ENCODE measurements around the gene LARGE1. TPM values are rescaled to one million over a fixed set of nuclear protein-coding genes. Genes with fewer than 3 reads are reported as not detected.

LARGE1 gene
- total RNA-seq, 1 experiment from 2014 or later = 1.3 TPM

- H3K4me3 ChIP-seq (ENCODE audit: low read length) = no peak overlapping the region
- H3K27me3 ChIP-seq (ENCODE audit: low read length) = no peaks in the 10 kb centered on the region
- intact Hi-C loops (cut with micrococcal nuclease) = no loop called here
- ChIA-PET CTCF (no interaction called here), POLR2A (ENCODE audit: unreplicated experiment) (no interaction called here)
- H3K4me1 ChIP-seq (ENCODE audit: insufficient read depth, low read length) = no peaks in the 10 kb centered on the region
- H3K27ac ChIP-seq (ENCODE audit: low read length) = no peak overlapping the region
- no peaks in the 10 kb centered on the region for H3K9me2 ChIP-seq (replicated peaks; ENCODE audit: low read length)
- H3K36me3 ChIP-seq (ENCODE audit: low read depth, low read length) = no peaks in the 10 kb centered on the region
- DNase-seq (no peak), ATAC-seq (no peak)
- H4K20me1 ChIP-seq (ENCODE audit: low read length) = no peaks in the 10 kb centered on the region
- no peak overlapping the region for H2AFZ ChIP-seq (ENCODE audit: low read length)
- no TSS peak for BruUV-seq (replicated peaks)
- H3K9me3 ChIP-seq (ENCODE audit: low read length) = no peaks in the 10 kb centered on the region
- no peaks in the 10 kb centered on the region for H3F3A ChIP-seq (ENCODE audit: low read length, unreplicated experiment)
- H3K79me2 ChIP-seq (ENCODE audit: low read length) = no peaks in the 10 kb centered on the region
- no peak overlapping the region for H3K9ac ChIP-seq (ENCODE audit: low read length)
- H3K4me2 ChIP-seq (ENCODE audit: low read length) = no peak overlapping the region
- TF ChIP-seq EZH2 (IDR thresholded peaks at IDR 0.05; ENCODE audit: low read length, unreplicated experiment) (no peak), EZH2phosphoT487 (IDR thresholded peaks at IDR 0.05; ENCODE audit: borderline replicate concordance, low read length) (no peak), CTCF (conservative IDR thresholded peaks at IDR 0.05; ENCODE audit: low read depth, low read length) (no peak)
Measured at GRCh38 chr22:33720166-33720878, 200.0 kb downstream of the LARGE1 start.

GRCh38 chr22:33717694-33718396 is 202.4 kb downstream of the LARGE1 start:
- ChIA-PET POLR2A (ENCODE audit: unreplicated experiment) (no interaction called here), CTCF (no interaction called here)
- TF ChIP-seq EZH2 (IDR thresholded peaks at IDR 0.05; ENCODE audit: low read length, unreplicated experiment) (no peak), CTCF (conservative IDR thresholded peaks at IDR 0.05; ENCODE audit: low read depth, low read length) (no peak)
- H3K27me3 ChIP-seq (ENCODE audit: low read length) = no peaks in the 10 kb centered on the region
- H3K4me2 ChIP-seq (ENCODE audit: low read length) = no peak overlapping the region
- intact Hi-C loops (cut with micrococcal nuclease) = no loop called here
- no peaks in the 10 kb centered on the region for H3K9me2 ChIP-seq (replicated peaks; ENCODE audit: low read length)
- H3K4me3 ChIP-seq (ENCODE audit: low read length) = no peak overlapping the region
- BruUV-seq (replicated peaks) = no TSS peak
- no peaks in the 10 kb centered on the region for H4K20me1 ChIP-seq (ENCODE audit: low read length)
- H3F3A ChIP-seq (ENCODE audit: low read length, unreplicated experiment) = no peaks in the 10 kb centered on the region
- no peak overlapping the region for H2AFZ ChIP-seq (ENCODE audit: low read length)
- H3K9me3 ChIP-seq (ENCODE audit: low read length) = no peaks in the 10 kb centered on the region
- no peaks in the 10 kb centered on the region for H3K36me3 ChIP-seq (ENCODE audit: low read depth, low read length)
- no peaks in the 10 kb centered on the region for H3K79me2 ChIP-seq (ENCODE audit: low read length)
- H3K4me1 ChIP-seq (ENCODE audit: insufficient read depth, low read length) = no peaks in the 10 kb centered on the region
- no peak for ATAC-seq
- H3K9ac ChIP-seq (ENCODE audit: low read length) = no peak overlapping the region
- H3K27ac ChIP-seq (ENCODE audit: low read length) = no peak overlapping the region
- DNase-seq = no peak
